Breast epithelium (tissue), 3 donors: Measurements from ENCODE around the gene LGR5.

Source experiments
- CTCF ChIP-seq, 3 donors: fragments of 450-650 bp; IDR thresholded peaks; one replicate each; pipeline ENCODE4 v1.5.1; 2016 to 2017; ENCODE audit warnings: antibody characterized with exemption in 3 of 3, mild to moderate bottlenecking in 3 of 3, moderate library complexity in 3 of 3
- POLR2A ChIP-seq: fragments of 450-650 bp; IDR thresholded peaks from one replicate; pipeline ENCODE4 v1.6.1; 2016; ENCODE audit warnings: antibody characterized with exemption, mild to moderate bottlenecking, moderate library complexity
- POLR2AphosphoS5 ChIP-seq, 3 donors: sonication (generic); formaldehyde crosslinking; IDR thresholded peaks; one replicate each; pipeline ENCODE4 v1.6.1; 2017; ENCODE audit warnings: antibody characterized with exemption in 3 of 3

GRCh38 chr12:71469258-71469750 lies 29.7 kb downstream of the LGR5 start:
- TF ChIP-seq CTCF (IDR thresholded peaks at IDR 0.05) (no peak), POLR2AphosphoS5 (IDR thresholded peaks at IDR 0.05) (no peak), POLR2A (no peak)
